C4-2B (cell line): ENCODE results near the gene CARS1.

Source experiments
- ZFX ChIP-seq: fragments of 450-650 bp; IDR thresholded peaks from 2 replicates; pipeline ENCODE4 v1.6.1; 2017
- TF ChIP-seq, protein P1 (sequence below): fragments of 450-650 bp; conservative IDR thresholded peaks from 2 replicates; pipeline ENCODE4 v1.5.1; 2017; ENCODE audit warnings: mild to moderate bottlenecking

DNA sequence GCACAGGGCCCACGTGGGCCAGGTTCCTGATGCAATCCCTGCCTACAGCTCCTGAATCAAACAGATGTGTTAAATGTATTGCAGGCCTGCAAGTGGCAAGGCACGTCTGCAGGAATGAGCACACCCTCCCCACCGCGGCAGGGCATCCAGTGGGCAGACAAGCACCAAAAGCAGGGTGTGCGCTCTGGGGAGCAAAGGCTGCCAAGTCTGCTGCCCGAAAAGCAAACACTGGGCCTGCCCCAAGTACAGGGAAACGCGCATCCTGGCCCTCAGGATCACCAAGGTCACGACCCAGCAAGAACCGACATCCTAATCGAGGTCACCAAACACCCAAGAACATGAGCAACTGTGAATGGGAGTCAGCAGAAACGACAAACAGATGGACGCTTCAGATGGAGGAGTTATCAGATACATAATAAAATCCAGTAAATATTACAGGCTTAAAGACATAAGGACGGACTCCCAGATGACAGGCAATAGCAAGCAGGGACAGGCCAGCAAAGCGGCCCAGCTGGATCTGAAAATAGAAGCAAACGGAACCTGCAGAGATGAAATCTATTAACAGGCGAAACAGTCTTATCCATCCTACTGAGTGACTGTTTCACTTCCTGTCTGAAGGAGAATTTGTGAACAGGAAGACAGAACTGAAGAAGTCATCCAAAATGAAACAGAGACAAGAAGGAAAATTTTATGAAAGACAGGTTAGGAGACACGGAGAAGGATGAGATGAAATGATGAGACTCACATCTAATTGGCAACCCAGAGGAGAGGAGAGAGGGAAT lies 26.7 kb downstream of the CARS1 start:
- TF ChIP-seq, protein P1, sequence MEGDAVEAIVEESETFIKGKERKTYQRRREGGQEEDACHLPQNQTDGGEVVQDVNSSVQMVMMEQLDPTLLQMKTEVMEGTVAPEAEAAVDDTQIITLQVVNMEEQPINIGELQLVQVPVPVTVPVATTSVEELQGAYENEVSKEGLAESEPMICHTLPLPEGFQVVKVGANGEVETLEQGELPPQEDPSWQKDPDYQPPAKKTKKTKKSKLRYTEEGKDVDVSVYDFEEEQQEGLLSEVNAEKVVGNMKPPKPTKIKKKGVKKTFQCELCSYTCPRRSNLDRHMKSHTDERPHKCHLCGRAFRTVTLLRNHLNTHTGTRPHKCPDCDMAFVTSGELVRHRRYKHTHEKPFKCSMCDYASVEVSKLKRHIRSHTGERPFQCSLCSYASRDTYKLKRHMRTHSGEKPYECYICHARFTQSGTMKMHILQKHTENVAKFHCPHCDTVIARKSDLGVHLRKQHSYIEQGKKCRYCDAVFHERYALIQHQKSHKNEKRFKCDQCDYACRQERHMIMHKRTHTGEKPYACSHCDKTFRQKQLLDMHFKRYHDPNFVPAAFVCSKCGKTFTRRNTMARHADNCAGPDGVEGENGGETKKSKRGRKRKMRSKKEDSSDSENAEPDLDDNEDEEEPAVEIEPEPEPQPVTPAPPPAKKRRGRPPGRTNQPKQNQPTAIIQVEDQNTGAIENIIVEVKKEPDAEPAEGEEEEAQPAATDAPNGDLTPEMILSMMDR: no peak
- no peak for TF ChIP-seq ZFX
